OCI-LY7 (cell line): ENCODE measurements around the gene ZDHHC4. TPM values are rescaled to one million over a fixed set of nuclear protein-coding genes. Genes with fewer than 3 reads are reported as not detected.
A peak's percentile ranks its signal among the peaks of the same experiment; 100 is the strongest.

Experiments
- BruUV-seq: library from RNA; stranded (reverse); fragments of 400-500 nt; replicated peaks from 2 replicates; lab custom pipeline; 2021; lab: Mats Ljungman, UMichigan
- CTCF ChIA-PET: fragments of 300-600 bp; sonication (Branson Sonifier 250); formaldehyde crosslinking; loops from one replicate; lab custom pipeline; 2022; ENCODE audit warnings: antibody characterized with exemption; ENCODE audit not compliant: unreplicated experiment; lab: Charles Lee
- POLR2A ChIA-PET: fragments of 300-600 bp; sonication (Branson Sonifier 250); formaldehyde crosslinking; loops from one replicate; lab custom pipeline; 2022; ENCODE audit warnings: antibody characterized with exemption; lab: Charles Lee
- DNase-seq: peaks from one replicate; pipeline ENCODE4 v3.0.0-alpha.2; 2015; ENCODE audit warnings: low spot score
- H2AFZ ChIP-seq: fragments of 200-600 bp; sonication (generic), shearing (Covaris generic); 2 replicates; pipeline ENCODE4 v1.6.1; 2014; ENCODE audit warnings: mild to moderate bottlenecking, antibody characterized with exemption, low read length, moderate library complexity
- H3K27ac ChIP-seq: fragments of 200-600 bp; sonication (generic); 2 replicates; pipeline ENCODE4 v1.5.1; 2014; ENCODE audit warnings: mixed run types, low read depth, mild to moderate bottlenecking, moderate library complexity, low read length, inconsistent platforms; ENCODE audit not compliant: poor library complexity, severe bottlenecking
- H3K36me3 ChIP-seq: fragments of 200-600 bp; sonication (generic); 2 replicates; pipeline ENCODE4 v1.6.1; 2014; ENCODE audit warnings: mild to moderate bottlenecking, antibody characterized with exemption, low read length, moderate library complexity, mixed read lengths; ENCODE audit not compliant: insufficient read depth
- H3K4me1 ChIP-seq: fragments of 200-600 bp; sonication (generic); 2 replicates; pipeline ENCODE4 v1.5.1; 2014; ENCODE audit warnings: mild to moderate bottlenecking, low read length; ENCODE audit not compliant: insufficient read depth, poor library complexity, severe bottlenecking
- H3K4me2 ChIP-seq: fragments of 200-600 bp; sonication (generic); 2 replicates; pipeline ENCODE4 v1.6.1; 2014; ENCODE audit warnings: mild to moderate bottlenecking, low read length
- H3K4me3 ChIP-seq: fragments of 200-600 bp; sonication (generic); 2 replicates; pipeline ENCODE4 v1.5.1; 2014; ENCODE audit warnings: mild to moderate bottlenecking, low read depth, low read length; ENCODE audit not compliant: poor library complexity, severe bottlenecking
- H3K79me2 ChIP-seq: fragments of 200-600 bp; sonication (generic); 2 replicates; pipeline ENCODE4 v1.6.1; 2016; ENCODE audit warnings: low read depth, mild to moderate bottlenecking, low read length, moderate library complexity, mixed read lengths; ENCODE audit not compliant: insufficient read depth
- H3K9me2 ChIP-seq: fragments of 200-600 bp; sonication (generic); 2 replicates; pipeline ENCODE4 v1.6.1; 2016; ENCODE audit warnings: mild to moderate bottlenecking, low read length, mixed read lengths; ENCODE audit not compliant: insufficient read depth
- H3K9me3 ChIP-seq: fragments of 200-600 bp; sonication (generic); 2 replicates; pipeline ENCODE4 v1.6.1; 2014; ENCODE audit warnings: mild to moderate bottlenecking, mixed run types, low read length, mixed read lengths
- H4K20me1 ChIP-seq: fragments of 200-600 bp; sonication (generic); 2 replicates; pipeline ENCODE4 v1.6.1; 2014; ENCODE audit warnings: mild to moderate bottlenecking, antibody characterized with exemption, low read length, moderate library complexity, mixed read lengths; ENCODE audit not compliant: insufficient read depth
- EZH2phosphoT487 ChIP-seq: fragments of 200-600 bp; sonication (generic); IDR thresholded peaks from 2 replicates; pipeline ENCODE4 v1.6.1; 2018; ENCODE audit warnings: low read depth, borderline replicate concordance, mild to moderate bottlenecking, mixed run types, antibody characterized with exemption, low read length, moderate library complexity, mixed read lengths
- intact Hi-C: fragments of 100-400 bp; cut with micrococcal nuclease; formaldehyde crosslinking; loops from one replicate; pipeline ENCODE4 v1.10.0; 2022; ENCODE audit not compliant: unreplicated experiment
- total RNA-seq, 2 experiments: library from RNA; depleted of rRNA in 1 of 2; stranded (reverse); fragments of >200 nt in 1 of 2; shearing (Covaris generic) in 1 of 2; gene quantifications; 2 replicates each; pipeline ENCODE4 v1.2.3, GENCODE V29; 2014 to 2022
- TF ChIP-seq, protein P1 (sequence below): fragments of 200-600 bp; sonication (generic); conservative IDR thresholded peaks from 2 replicates; pipeline ENCODE4 v1.5.1; 2014; ENCODE audit warnings: mild to moderate bottlenecking, antibody characterized with exemption, low read length, moderate library complexity, mixed read lengths

The ZDHHC4 gene
- total RNA-seq, 2 experiments from 2014 or later: 76.4 to 92.7 TPM

DNA sequence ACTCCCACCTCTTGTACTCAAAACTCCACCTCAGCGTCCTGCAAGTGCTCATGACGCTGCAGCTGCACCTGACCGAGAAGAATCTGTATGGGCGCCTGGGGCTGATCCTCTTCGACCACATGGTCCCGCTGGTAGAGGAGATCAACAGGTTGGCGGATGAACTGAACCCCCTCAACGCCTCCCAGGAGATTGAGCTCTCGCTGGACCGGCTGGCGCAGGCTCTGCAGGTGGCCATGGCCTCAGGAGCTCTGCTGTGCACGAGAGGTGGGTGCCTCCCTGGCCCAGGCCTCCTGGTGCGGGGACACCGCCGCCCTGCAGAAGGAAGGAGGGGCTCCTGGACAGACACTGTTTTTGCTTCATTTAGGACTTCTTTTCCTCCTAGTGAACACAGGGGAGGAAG is 22.8 kb downstream of the ZDHHC4 start:
- no peak overlapping the region for H3K27ac ChIP-seq
- no peaks in the 10 kb centered on the region for H4K20me1 ChIP-seq
- no peak overlapping the region for H3K4me3 ChIP-seq
- H3K4me2 ChIP-seq: no peak overlapping the region
- peaks cover 92% of the 10 kb centered on the region for H3K36me3 ChIP-seq
- no peaks in the 10 kb centered on the region for H3K9me2 ChIP-seq
- intact Hi-C loops: no loop called here
- no peaks in the 10 kb centered on the region for H3K79me2 ChIP-seq
- H3K4me1 ChIP-seq: no peaks in the 10 kb centered on the region
- CTCF ChIA-PET: interaction anchor here (1.0 kb wide), 1 partner anchor 9 kb away, joined by 5 read pairs; no protein-coding TSS in a partner anchor
- no peak for DNase-seq
- no TSS peak for BruUV-seq
- TF ChIP-seq, protein P1, sequence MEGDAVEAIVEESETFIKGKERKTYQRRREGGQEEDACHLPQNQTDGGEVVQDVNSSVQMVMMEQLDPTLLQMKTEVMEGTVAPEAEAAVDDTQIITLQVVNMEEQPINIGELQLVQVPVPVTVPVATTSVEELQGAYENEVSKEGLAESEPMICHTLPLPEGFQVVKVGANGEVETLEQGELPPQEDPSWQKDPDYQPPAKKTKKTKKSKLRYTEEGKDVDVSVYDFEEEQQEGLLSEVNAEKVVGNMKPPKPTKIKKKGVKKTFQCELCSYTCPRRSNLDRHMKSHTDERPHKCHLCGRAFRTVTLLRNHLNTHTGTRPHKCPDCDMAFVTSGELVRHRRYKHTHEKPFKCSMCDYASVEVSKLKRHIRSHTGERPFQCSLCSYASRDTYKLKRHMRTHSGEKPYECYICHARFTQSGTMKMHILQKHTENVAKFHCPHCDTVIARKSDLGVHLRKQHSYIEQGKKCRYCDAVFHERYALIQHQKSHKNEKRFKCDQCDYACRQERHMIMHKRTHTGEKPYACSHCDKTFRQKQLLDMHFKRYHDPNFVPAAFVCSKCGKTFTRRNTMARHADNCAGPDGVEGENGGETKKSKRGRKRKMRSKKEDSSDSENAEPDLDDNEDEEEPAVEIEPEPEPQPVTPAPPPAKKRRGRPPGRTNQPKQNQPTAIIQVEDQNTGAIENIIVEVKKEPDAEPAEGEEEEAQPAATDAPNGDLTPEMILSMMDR: no peak
- no peak for TF ChIP-seq EZH2phosphoT487
- H2AFZ ChIP-seq: no peak overlapping the region
- no peaks in the 10 kb centered on the region for H3K9me3 ChIP-seq
- POLR2A ChIA-PET: no interaction called here

DNA sequence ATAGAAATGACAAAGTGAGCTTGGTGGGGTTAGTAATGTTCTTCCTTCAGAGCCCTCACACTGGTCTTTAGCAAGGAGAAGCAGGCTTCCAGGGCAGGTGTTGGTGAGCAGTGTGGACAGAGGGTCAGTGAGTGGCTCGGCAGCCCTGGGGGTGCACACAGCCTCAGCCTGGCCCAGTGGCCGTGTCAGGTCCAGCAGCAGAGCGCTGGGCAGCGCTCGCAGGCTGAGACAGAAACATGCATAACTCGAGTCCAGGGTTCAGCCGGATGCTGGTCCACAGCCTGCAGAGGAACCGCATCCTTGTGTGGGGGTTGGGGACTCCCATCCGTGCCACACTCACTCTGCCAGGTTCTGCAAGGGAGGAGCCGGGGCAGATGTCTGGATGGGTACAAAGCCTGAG is 27.2 kb downstream of the ZDHHC4 start:
- Histone ChIP-seq H3K4me1 (no peaks in the 10 kb centered on the region), H3K36me3 (peaks cover 67% of the 10 kb centered on the region), H3K9me3 (no peaks in the 10 kb centered on the region), H3K4me2 (no peak overlapping the region), H3K27ac (no peak overlapping the region), H2AFZ (no peak overlapping the region), H3K9me2 (no peaks in the 10 kb centered on the region), H3K4me3 (no peak overlapping the region), H3K79me2 (no peaks in the 10 kb centered on the region), H4K20me1 (no peaks in the 10 kb centered on the region)
- BruUV-seq: TSS peak; percentile 31
- intact Hi-C loops: no loop called here
- DNase-seq: no peak
- CTCF ChIA-PET: no interaction called here
- no peak for TF ChIP-seq EZH2phosphoT487
- TF ChIP-seq, protein P1: no peak
- POLR2A ChIA-PET: interaction anchor here (0.9 kb wide), 1 partner anchor 24 kb away, joined by 3 read pairs; no protein-coding TSS in a partner anchor

DNA sequence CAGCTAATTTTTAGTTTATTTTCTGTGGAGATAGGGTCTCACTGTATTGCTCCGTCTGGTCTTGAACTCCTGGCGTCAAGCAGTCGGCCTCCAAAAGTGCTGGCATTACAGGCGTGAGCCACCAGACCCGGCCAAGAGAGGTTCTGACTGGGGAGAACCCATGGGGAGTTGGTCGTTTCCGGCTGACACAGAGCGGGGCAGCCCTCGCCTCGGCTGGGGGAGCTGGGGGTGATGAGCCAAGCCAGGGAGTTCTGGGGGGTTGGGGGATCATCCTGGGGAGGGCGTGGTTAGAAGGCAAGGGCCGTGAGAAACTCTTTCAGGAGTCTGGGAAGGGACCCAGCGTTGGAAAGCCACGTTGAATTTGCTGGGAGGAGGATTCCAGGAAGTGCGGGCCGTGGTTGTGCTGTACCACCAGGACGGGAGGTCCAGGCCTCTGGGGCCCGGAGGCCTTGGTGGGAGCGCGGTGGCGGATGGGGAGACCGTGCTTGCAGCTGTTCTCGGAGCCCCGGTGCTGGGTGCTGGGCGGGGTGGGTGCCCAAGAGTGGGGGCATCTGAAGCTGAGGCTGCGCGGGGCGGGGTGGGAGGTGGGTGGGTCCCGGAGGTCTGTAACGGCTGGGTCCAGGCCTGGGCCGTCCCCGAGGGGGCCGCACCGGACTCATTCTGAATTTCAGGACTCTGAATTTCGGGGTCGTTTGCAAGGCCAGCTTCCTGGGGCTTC is 29.8 kb downstream of the ZDHHC4 start:
- Histone ChIP-seq H3K4me1 (no peaks in the 10 kb centered on the region), H3K9me2 (no peaks in the 10 kb centered on the region), H3K27ac (no peak overlapping the region), H4K20me1 (no peaks in the 10 kb centered on the region), H3K79me2 (no peaks in the 10 kb centered on the region), H2AFZ (no peak overlapping the region), H3K9me3 (no peaks in the 10 kb centered on the region), H3K4me2 (no peak overlapping the region), H3K4me3 (no peak overlapping the region), H3K36me3 (peaks cover 45% of the 10 kb centered on the region)
- BruUV-seq: no TSS peak
- CTCF ChIA-PET: no interaction called here
- intact Hi-C loops: no loop called here
- POLR2A ChIA-PET: interaction anchor here (0.6 kb wide), 1 partner anchor 79 kb away, joined by 3 read pairs; no protein-coding TSS in a partner anchor
- TF ChIP-seq, protein P1: no peak
- no peak for TF ChIP-seq EZH2phosphoT487
- DNase-seq: no peak
